Measurements from ENCODE around the gene TXNL4A. TPM values are rescaled to one million over a fixed set of nuclear protein-coding genes. Genes with fewer than 3 reads are reported as not detected.
"Not testable (repeated sequence)": the region's sequence is repeated elsewhere in the genome, so short reads cannot be mapped to it uniquely, and the experiment has no call there.

TXNL4A gene
- total and polyA plus RNA-seq, 7 experiments from 2014 or later = 56.9 to 205 (median 72.6) TPM

GRCh38 chr18:80012714-80013113, 24.4 kb upstream of the TXNL4A start:
- DNase-seq (no peak), ATAC-seq (no peak)
- peaks cover 0 to 14% (median 0%) of the 10 kb centered on the region in 3 experiments for H3K9me3 ChIP-seq (ENCODE audit: control insufficient read depth in 2 of 3, low read length in 3 of 3)
- intact Hi-C loops (cut with micrococcal nuclease) = no loop called here
- H3K27me3 ChIP-seq (ENCODE audit: control insufficient read depth in 2 of 2, insufficient read depth in 2 of 2, low read length in 2 of 2) = no peaks in the 10 kb centered on the region
- CTCF ChIA-PET = no interaction called here
- Mint-ChIP-seq H3K36me3 (peaks cover 0 to 50% (median 31%) of the 10 kb centered on the region in 5 donors), H3K9me3 (peaks cover 0 to 69% (median 23%) of the 10 kb centered on the region in 11 donors), H3K4me3 (no peak overlapping the region), H3K27ac (no peak overlapping the region), H3K27me3 (no peaks in the 10 kb centered on the region), H3K4me1 (no peaks in the 10 kb centered on the region)
- no peak overlapping the region for H3K4me3 ChIP-seq (ENCODE audit: low read length)
- H3K36me3 ChIP-seq (ENCODE audit: control insufficient read depth in 2 of 3, insufficient read depth in 3 of 3, low read length in 3 of 3) = no peaks in the 10 kb centered on the region
- H3K4me1 ChIP-seq (ENCODE audit: control insufficient read depth in 2 of 2, insufficient read depth in 2 of 2, low read length in 2 of 2) = no peaks in the 10 kb centered on the region
- no peak overlapping the region for H3K27ac ChIP-seq (ENCODE audit: low read depth, low read length)
- POLR2A ChIA-PET = no interaction called here

GRCh38 chr18:80011496-80012137, 23.3 kb upstream of the TXNL4A start:
- H3K27me3 Mint-ChIP-seq; H3K27ac Mint-ChIP-seq; CTCF ChIA-PET; H3K27ac ChIP-seq (ENCODE audit: low read depth, low read length); H3K4me1 ChIP-seq (ENCODE audit: control insufficient read depth in 2 of 2, insufficient read depth in 2 of 2, low read length in 2 of 2); DNase-seq; intact Hi-C loops (cut with micrococcal nuclease); ATAC-seq; H3K4me3 ChIP-seq (ENCODE audit: low read length); H3K4me3 Mint-ChIP-seq; H3K4me1 Mint-ChIP-seq; H3K27me3 ChIP-seq (ENCODE audit: control insufficient read depth in 2 of 2, insufficient read depth in 2 of 2, low read length in 2 of 2); POLR2A ChIA-PET; H3K36me3 ChIP-seq (ENCODE audit: control insufficient read depth in 2 of 3, insufficient read depth in 3 of 3, low read length in 3 of 3): not testable (repeated sequence)
- Mint-ChIP-seq H3K9me3 (peaks cover 0 to 80% (median 24%) of the 10 kb centered on the region in 11 donors), H3K36me3 (peaks cover 0 to 53% (median 36%) of the 10 kb centered on the region in 5 donors)
- peaks cover 0 to 14% (median 0%) of the 10 kb centered on the region in 3 experiments for H3K9me3 ChIP-seq (ENCODE audit: control insufficient read depth in 2 of 3, low read length in 3 of 3)

- Mint-ChIP-seq H3K36me3 (peaks cover 0 to 53% (median 36%) of the 10 kb centered on the region in 5 donors), H3K27me3 (no peaks in the 10 kb centered on the region), H3K4me1 (no peaks in the 10 kb centered on the region), H3K27ac (no peak overlapping the region), H3K4me3 (no peak overlapping the region), H3K9me3 (peaks cover 0 to 85% (median 27%) of the 10 kb centered on the region in 11 donors)
- Histone ChIP-seq H3K27ac (ENCODE audit: low read depth, low read length) (no peak overlapping the region), H3K4me1 (ENCODE audit: control insufficient read depth in 2 of 2, insufficient read depth in 2 of 2, low read length in 2 of 2) (no peaks in the 10 kb centered on the region), H3K4me3 (ENCODE audit: low read length) (no peak overlapping the region), H3K36me3 (ENCODE audit: control insufficient read depth in 2 of 3, insufficient read depth in 3 of 3, low read length in 3 of 3) (no peaks in the 10 kb centered on the region), H3K9me3 (ENCODE audit: control insufficient read depth in 2 of 3, low read length in 3 of 3) (peaks cover 0 to 14% (median 0%) of the 10 kb centered on the region in 3 experiments), H3K27me3 (ENCODE audit: control insufficient read depth in 2 of 2, insufficient read depth in 2 of 2, low read length in 2 of 2) (no peaks in the 10 kb centered on the region)
- intact Hi-C loops (cut with micrococcal nuclease) = no loop called here
- ChIA-PET POLR2A (no interaction called here), CTCF (no interaction called here)
- no peak for DNase-seq
- no peak for ATAC-seq
These were observed 22.2 kb upstream of the TXNL4A start for GRCh38 chr18:80010551-80010906.

- no peak overlapping the region for H3K27ac Mint-ChIP-seq
- no peak overlapping the region for H3K4me3 Mint-ChIP-seq
- intact Hi-C loops (cut with micrococcal nuclease) = no loop called here
- H3K4me1 Mint-ChIP-seq = no peaks in the 10 kb centered on the region
- no peak overlapping the region for H3K4me3 ChIP-seq (ENCODE audit: low read length)
- no peaks in the 10 kb centered on the region for H3K36me3 ChIP-seq (ENCODE audit: control insufficient read depth in 2 of 3, insufficient read depth in 3 of 3, low read length in 3 of 3)
- H3K27me3 ChIP-seq (ENCODE audit: control insufficient read depth in 2 of 2, insufficient read depth in 2 of 2, low read length in 2 of 2) = no peaks in the 10 kb centered on the region
- peaks cover 0 to 14% (median 0%) of the 10 kb centered on the region in 3 experiments for H3K9me3 ChIP-seq (ENCODE audit: control insufficient read depth in 2 of 3, low read length in 3 of 3)
- H3K4me1 ChIP-seq (ENCODE audit: control insufficient read depth in 2 of 2, insufficient read depth in 2 of 2, low read length in 2 of 2) = no peaks in the 10 kb centered on the region
- H3K36me3 Mint-ChIP-seq = peaks cover 0 to 53% (median 36%) of the 10 kb centered on the region in 5 donors
- peaks cover 0 to 83% (median 27%) of the 10 kb centered on the region in 11 donors for H3K9me3 Mint-ChIP-seq
- no peak for DNase-seq
- ChIA-PET POLR2A (no interaction called here), CTCF (no interaction called here)
- no peak overlapping the region for H3K27ac ChIP-seq (ENCODE audit: low read depth, low read length)
- no peaks in the 10 kb centered on the region for H3K27me3 Mint-ChIP-seq
- ATAC-seq = no peak
These were observed 21.5 kb upstream of the TXNL4A start for GRCh38 chr18:80009661-80010550.

- Histone ChIP-seq H3K9me3 (ENCODE audit: control insufficient read depth in 2 of 3, low read length in 3 of 3) (peaks cover 0 to 8% (median 0%) of the 10 kb centered on the region in 3 experiments), H3K4me1 (ENCODE audit: control insufficient read depth in 2 of 2, insufficient read depth in 2 of 2, low read length in 2 of 2) (no peaks in the 10 kb centered on the region), H3K27me3 (ENCODE audit: control insufficient read depth in 2 of 2, insufficient read depth in 2 of 2, low read length in 2 of 2) (no peaks in the 10 kb centered on the region), H3K4me3 (ENCODE audit: low read length) (no peak overlapping the region), H3K27ac (ENCODE audit: low read depth, low read length) (no peak overlapping the region), H3K36me3 (ENCODE audit: control insufficient read depth in 2 of 3, insufficient read depth in 3 of 3, low read length in 3 of 3) (no peaks in the 10 kb centered on the region)
- Mint-ChIP-seq H3K27me3 (no peaks in the 10 kb centered on the region), H3K27ac (no peak overlapping the region), H3K36me3 (peaks cover 0 to 45% (median 35%) of the 10 kb centered on the region in 5 donors), H3K4me3 (no peak overlapping the region), H3K4me1 (no peaks in the 10 kb centered on the region), H3K9me3 (peaks cover 0 to 65% (median 21%) of the 10 kb centered on the region in 11 donors)
- DNase-seq (no peak), ATAC-seq (no peak)
- CTCF ChIA-PET = no interaction called here
- POLR2A ChIA-PET = no interaction called here
- intact Hi-C loops (cut with micrococcal nuclease) = no loop called here
These were observed 18.4 kb upstream of the TXNL4A start for GRCh38 chr18:80006724-80007123.

GRCh38 chr18:80004600-80005342, 16.4 kb upstream of the TXNL4A start:
- H3K27me3 Mint-ChIP-seq = no peaks in the 10 kb centered on the region
- peaks cover 7 to 65% (median 21%) of the 10 kb centered on the region in 11 donors for H3K9me3 Mint-ChIP-seq
- DNase-seq (no peak), ATAC-seq (no peak)
- Histone ChIP-seq H3K4me1 (ENCODE audit: control insufficient read depth in 2 of 2, insufficient read depth in 2 of 2, low read length in 2 of 2) (no peaks in the 10 kb centered on the region), H3K9me3 (ENCODE audit: control insufficient read depth in 2 of 3, low read length in 3 of 3) (peaks cover 0 to 22% (median 0%) of the 10 kb centered on the region in 3 experiments), H3K4me3 (ENCODE audit: low read length) (no peak overlapping the region), H3K27ac (ENCODE audit: low read depth, low read length) (no peak overlapping the region), H3K36me3 (ENCODE audit: control insufficient read depth in 2 of 3, insufficient read depth in 3 of 3, low read length in 3 of 3) (no peaks in the 10 kb centered on the region), H3K27me3 (ENCODE audit: control insufficient read depth in 2 of 2, insufficient read depth in 2 of 2, low read length in 2 of 2) (no peaks in the 10 kb centered on the region)
- POLR2A ChIA-PET = no interaction called here
- H3K4me1 Mint-ChIP-seq = no peaks in the 10 kb centered on the region
- CTCF ChIA-PET = no interaction called here
- H3K36me3 Mint-ChIP-seq = peaks cover 0 to 39% (median 16%) of the 10 kb centered on the region in 5 donors
- no peak overlapping the region for H3K27ac Mint-ChIP-seq
- H3K4me3 Mint-ChIP-seq = no peak overlapping the region
- intact Hi-C loops (cut with micrococcal nuclease) = no loop called here

All from naive thymus-derived CD4-positive, alpha-beta T cell (primary cell).